Measurements from ENCODE around the gene CD19.

Gene CD19

DNA sequence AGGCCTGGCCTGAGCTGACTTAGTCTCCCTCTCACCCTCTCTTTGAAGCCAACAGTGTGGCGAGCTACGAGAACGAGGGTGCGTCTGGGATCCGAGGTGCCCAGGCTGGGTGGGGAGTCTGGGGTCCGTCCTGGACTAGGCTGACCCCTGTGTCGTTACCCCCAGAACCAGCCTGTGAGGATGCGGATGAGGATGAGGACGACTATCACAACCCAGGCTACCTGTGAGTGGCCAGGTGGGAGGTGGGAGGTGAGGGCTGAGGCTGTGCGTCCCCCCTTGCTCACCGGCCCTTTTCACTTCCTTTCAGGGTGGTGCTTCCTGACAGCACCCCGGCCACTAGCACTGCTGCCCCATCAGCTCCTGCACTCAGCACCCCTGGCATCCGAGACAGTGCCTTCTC, 54.7 kb downstream of the CD19 start:
- TF ChIP-seq, protein P1, sequence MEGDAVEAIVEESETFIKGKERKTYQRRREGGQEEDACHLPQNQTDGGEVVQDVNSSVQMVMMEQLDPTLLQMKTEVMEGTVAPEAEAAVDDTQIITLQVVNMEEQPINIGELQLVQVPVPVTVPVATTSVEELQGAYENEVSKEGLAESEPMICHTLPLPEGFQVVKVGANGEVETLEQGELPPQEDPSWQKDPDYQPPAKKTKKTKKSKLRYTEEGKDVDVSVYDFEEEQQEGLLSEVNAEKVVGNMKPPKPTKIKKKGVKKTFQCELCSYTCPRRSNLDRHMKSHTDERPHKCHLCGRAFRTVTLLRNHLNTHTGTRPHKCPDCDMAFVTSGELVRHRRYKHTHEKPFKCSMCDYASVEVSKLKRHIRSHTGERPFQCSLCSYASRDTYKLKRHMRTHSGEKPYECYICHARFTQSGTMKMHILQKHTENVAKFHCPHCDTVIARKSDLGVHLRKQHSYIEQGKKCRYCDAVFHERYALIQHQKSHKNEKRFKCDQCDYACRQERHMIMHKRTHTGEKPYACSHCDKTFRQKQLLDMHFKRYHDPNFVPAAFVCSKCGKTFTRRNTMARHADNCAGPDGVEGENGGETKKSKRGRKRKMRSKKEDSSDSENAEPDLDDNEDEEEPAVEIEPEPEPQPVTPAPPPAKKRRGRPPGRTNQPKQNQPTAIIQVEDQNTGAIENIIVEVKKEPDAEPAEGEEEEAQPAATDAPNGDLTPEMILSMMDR (IDR thresholded peaks at IDR 0.05) = no peak

- TF ChIP-seq, protein P1 (IDR thresholded peaks at IDR 0.05) = no peak
These were observed 55.5 kb downstream of the CD19 start for GRCh38 chr16:28987170-28987853.

Measured in LNCAP (cell line).